OCI-LY3 (cell line): ENCODE data around the gene NTNG1.

Experiments
- CTCF ChIP-seq: fragments of 200-600, 300-600 bp; sonication (generic); IDR thresholded peaks from 2 replicates; pipeline ENCODE4 v1.5.1; 2014; ENCODE audit warnings: antibody characterized with exemption, low read length, low read depth
- EZH2phosphoT487 ChIP-seq: fragments of 200-600 bp; shearing (Covaris generic); IDR thresholded peaks from 2 replicates; pipeline ENCODE4 v1.6.1; 2018; ENCODE audit warnings: antibody characterized with exemption, mixed run types, low read depth

GRCh38 chr1:107200631-107201030, 59.8 kb downstream of the NTNG1 start:
- TF ChIP-seq CTCF (no peak), EZH2phosphoT487 (no peak)
